Spinal cord (tissue), 10 donors: Measurements from ENCODE around the gene PDSS1. TPM values are rescaled to one million over a fixed set of nuclear protein-coding genes. Genes with fewer than 3 reads are reported as not detected.

Experiments used
- DNase-seq, 6 donors: peaks; one replicate each; pipeline versions ENCODE4 v3.0.0 to v3.0.0-alpha.2; 2013 to 2015; ENCODE audit warnings: low spot score in 6 of 6, low read depth in 4 of 6
- H3K27ac ChIP-seq: one replicate; pipeline ENCODE4 v1.5.1; 2013; ENCODE audit warnings: low read depth, low read length, control low read depth
- H3K27me3 ChIP-seq: one replicate; pipeline ENCODE4 v1.6.1; 2013; ENCODE audit warnings: low read length; ENCODE audit not compliant: control insufficient read depth, insufficient read depth
- H3K36me3 ChIP-seq: one replicate; pipeline ENCODE4 v1.6.1; 2013; ENCODE audit warnings: low read length; ENCODE audit not compliant: control insufficient read depth, insufficient read depth
- H3K4me1 ChIP-seq: one replicate; pipeline ENCODE4 v1.6.1; 2013; ENCODE audit warnings: low read length; ENCODE audit not compliant: control insufficient read depth, insufficient read depth
- H3K4me3 ChIP-seq: one replicate; pipeline ENCODE4 v1.5.1; 2013; ENCODE audit warnings: low read depth, low read length, control low read depth
- H3K9me3 ChIP-seq: one replicate; pipeline ENCODE4 v1.6.1; 2013; ENCODE audit warnings: low read length; ENCODE audit not compliant: control insufficient read depth, insufficient read depth
- WGBS: methylation state at CpG from one replicate; pipeline ENCODE4 v1.1.5; 2013; ENCODE audit warnings: missing lambda C conversion rate; ENCODE audit not compliant: insufficient coverage; 5-methylcytosine and 5-hydroxymethylcytosine counted together
- polyA plus RNA-seq, 2 donors: library from polyadenylated mRNA; unstranded; fragments of 120-200 nt; gene quantifications; one replicate each; pipeline ENCODE4 v1.2.1, GENCODE V29; 2013; ENCODE audit not compliant: insufficient read length in 2 of 2
- total RNA-seq, 2 donors: library from RNA; depleted of rRNA in 1 of 2; stranded (reverse); fragments of 120-200 nt in 1 of 2; fragments of >200 nt in 1 of 2; gene quantifications; one replicate each; pipeline versions ENCODE4 v1.2.3 to v1.2.4, GENCODE V29; 2013 to 2014
- donor health status: healthy.

Gene PDSS1
- total and polyA plus RNA-seq, 4 donors, result 10.1 to 17.5 (median 13.2) TPM

DNA sequence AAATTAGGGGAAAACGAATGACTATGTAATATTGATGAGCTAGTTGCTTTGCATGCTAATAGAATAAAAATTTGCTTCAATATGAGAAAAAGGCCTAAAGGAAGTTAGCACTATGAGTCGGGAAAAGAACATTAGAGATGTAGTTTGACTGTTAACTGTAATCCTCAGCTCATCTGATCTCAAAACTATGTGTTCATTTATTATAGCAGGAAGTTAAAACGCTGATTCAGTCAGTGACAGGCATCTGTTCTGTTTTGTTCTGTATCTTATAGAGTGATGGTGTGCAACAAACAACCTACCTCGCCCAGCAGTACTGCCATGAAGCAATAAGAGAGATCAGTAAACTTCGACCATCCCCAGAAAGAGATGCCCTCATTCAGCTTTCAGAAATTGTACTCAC lies 48.6 kb downstream of the PDSS1 start:
- Histone ChIP-seq H3K27ac (no peak overlapping the region), H3K9me3 (no peaks in the 10 kb centered on the region), H3K36me3 (peaks cover 23% of the 10 kb centered on the region), H3K4me3 (no peak overlapping the region), H3K27me3 (no peaks in the 10 kb centered on the region), H3K4me1 (no peaks in the 10 kb centered on the region)
- no peak for DNase-seq
- WGBS, result no CpG with 5 or more reads among the region's 5 CpGs

- Histone ChIP-seq H3K9me3 (no peaks in the 10 kb centered on the region), H3K27me3 (no peaks in the 10 kb centered on the region), H3K4me3 (no peak overlapping the region), H3K27ac (no peak overlapping the region), H3K36me3 (no peaks in the 10 kb centered on the region), H3K4me1 (no peaks in the 10 kb centered on the region)
- no CpG with 5 or more reads among the region's 4 CpGs for WGBS
- DNase-seq, result no peak
These were observed 58.0 kb downstream of the PDSS1 start for GRCh38 chr10:26755443-26755903.

GRCh38 chr10:26759008-26759407 lies 61.5 kb downstream of the PDSS1 start:
- no peak for DNase-seq
- H3K27ac ChIP-seq, result no peak overlapping the region
- whole genome bisulfite sequencing, result 17% methylated on average over 3 of the region's 4 CpGs

DNA sequence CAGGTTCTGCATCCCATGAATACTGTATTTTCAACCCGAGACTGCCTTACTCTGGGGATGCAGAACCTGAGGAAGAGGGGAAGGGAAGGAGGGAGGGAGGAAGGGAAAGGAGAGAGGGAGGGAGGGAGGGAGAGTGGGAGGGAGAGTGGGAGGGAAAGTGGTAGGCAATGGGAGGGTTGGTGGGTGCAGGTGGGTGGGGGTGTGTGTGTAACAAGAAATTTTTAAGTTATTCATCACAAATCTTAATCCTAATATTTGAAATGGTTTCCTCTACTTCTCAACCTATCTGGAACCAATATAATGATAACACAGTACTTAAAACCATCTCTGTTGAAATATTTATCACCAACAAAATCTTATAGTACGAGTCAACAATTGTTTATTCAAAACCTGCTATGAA lies 68.0 kb downstream of the PDSS1 start:
- H3K4me1 ChIP-seq, result no peaks in the 10 kb centered on the region
- H3K27ac ChIP-seq, result no peak overlapping the region
- DNase-seq, result no peak
- H3K4me3 ChIP-seq, result no peak overlapping the region
- no peaks in the 10 kb centered on the region for H3K9me3 ChIP-seq
- 100% methylated on average over 1 of the region's 2 CpGs for WGBS
- H3K27me3 ChIP-seq, result no peaks in the 10 kb centered on the region
- H3K36me3 ChIP-seq, result peaks cover 8% of the 10 kb centered on the region

More at GRCh38 chr10:26759008-26759407, 61.5 kb downstream of the PDSS1 start:
- H3K4me3 ChIP-seq, result no peak overlapping the region
- H3K9me3 ChIP-seq, result no peaks in the 10 kb centered on the region
- H3K27me3 ChIP-seq, result no peaks in the 10 kb centered on the region
- H3K36me3 ChIP-seq, result no peaks in the 10 kb centered on the region
- H3K4me1 ChIP-seq, result no peaks in the 10 kb centered on the region

- no CpG with 5 or more reads among the region's 4 CpGs for WGBS
- H3K36me3 ChIP-seq, result peaks cover 6% of the 10 kb centered on the region
- H3K27me3 ChIP-seq, result no peaks in the 10 kb centered on the region
- no peaks in the 10 kb centered on the region for H3K4me1 ChIP-seq
- H3K9me3 ChIP-seq, result no peaks in the 10 kb centered on the region
- DNase-seq, result no peak
- H3K4me3 ChIP-seq, result no peak overlapping the region
- H3K27ac ChIP-seq, result no peak overlapping the region
These were observed 72.6 kb downstream of the PDSS1 start for GRCh38 chr10:26770069-26770468.

- H3K36me3 ChIP-seq, result no peaks in the 10 kb centered on the region
- H3K4me3 ChIP-seq, result no peak overlapping the region
- no peaks in the 10 kb centered on the region for H3K27me3 ChIP-seq
- WGBS, result 93% methylated on average over 2 of the region's 2 CpGs
- no peak for DNase-seq
- no peaks in the 10 kb centered on the region for H3K9me3 ChIP-seq
- H3K4me1 ChIP-seq, result no peaks in the 10 kb centered on the region
- H3K27ac ChIP-seq, result no peak overlapping the region
These were observed 76.1 kb downstream of the PDSS1 start for GRCh38 chr10:26773633-26774032.

- no peaks in the 10 kb centered on the region for H3K36me3 ChIP-seq
- no peak overlapping the region for H3K27ac ChIP-seq
- H3K4me3 ChIP-seq, result no peak overlapping the region
- H3K9me3 ChIP-seq, result no peaks in the 10 kb centered on the region
- H3K4me1 ChIP-seq, result no peaks in the 10 kb centered on the region
- 100% methylated on average over 1 of the region's 1 CpG for WGBS
- peak in 1 of 6 donors; percentile 20 for DNase-seq
- H3K27me3 ChIP-seq, result no peaks in the 10 kb centered on the region
These were observed 78.8 kb downstream of the PDSS1 start for GRCh38 chr10:26776258-26776657.

GRCh38 chr10:26777686-26778085 lies 80.2 kb downstream of the PDSS1 start:
- no peak overlapping the region for H3K27ac ChIP-seq

DNA sequence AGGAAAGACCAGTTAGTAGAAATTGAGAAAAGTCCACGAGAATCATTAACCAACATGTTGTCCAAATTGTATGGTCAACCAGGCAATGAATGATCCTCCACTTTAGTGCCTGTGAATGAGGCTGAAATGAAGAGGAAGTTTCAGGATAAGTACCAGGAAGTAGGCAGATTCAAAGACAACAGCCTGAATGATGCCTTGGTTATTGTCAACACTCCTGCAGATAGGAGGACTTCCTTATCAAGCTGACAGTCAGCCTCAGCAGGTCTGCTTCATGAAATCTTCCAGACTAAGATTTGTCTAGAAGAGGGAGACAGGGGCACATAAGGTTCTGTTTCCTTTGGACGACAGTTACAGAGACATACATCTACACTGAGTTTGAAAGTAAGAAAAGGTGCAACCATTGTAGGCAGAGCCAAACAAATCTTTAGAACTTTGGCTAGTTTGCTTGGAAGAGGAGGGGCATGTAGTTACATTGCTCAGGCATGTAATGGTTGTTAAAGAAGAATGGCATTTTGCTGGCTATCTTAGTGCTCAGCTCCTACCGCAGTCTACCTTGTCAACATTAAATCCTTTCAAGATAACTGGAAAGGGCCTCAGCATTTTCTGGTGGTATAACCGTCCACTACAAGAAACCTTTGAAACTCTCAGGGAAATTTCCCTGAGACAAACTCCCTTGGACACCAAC lies 81.8 kb downstream of the PDSS1 start:
- Histone ChIP-seq H3K27ac (no peak overlapping the region), H3K4me1 (no peaks in the 10 kb centered on the region), H3K4me3 (no peak overlapping the region), H3K27me3 (no peaks in the 10 kb centered on the region), H3K36me3 (no peaks in the 10 kb centered on the region), H3K9me3 (no peaks in the 10 kb centered on the region)
- no CpG with 5 or more reads among the region's 4 CpGs for WGBS
- DNase-seq, result no peak

More at GRCh38 chr10:26777686-26778085, 80.2 kb downstream of the PDSS1 start:
- H3K4me1 ChIP-seq, result no peaks in the 10 kb centered on the region
- no peaks in the 10 kb centered on the region for H3K27me3 ChIP-seq
- H3K36me3 ChIP-seq, result no peaks in the 10 kb centered on the region
- no peak for DNase-seq
- no peak overlapping the region for H3K4me3 ChIP-seq
- no peaks in the 10 kb centered on the region for H3K9me3 ChIP-seq
- WGBS, result 80% methylated on average over 2 of the region's 2 CpGs

DNA sequence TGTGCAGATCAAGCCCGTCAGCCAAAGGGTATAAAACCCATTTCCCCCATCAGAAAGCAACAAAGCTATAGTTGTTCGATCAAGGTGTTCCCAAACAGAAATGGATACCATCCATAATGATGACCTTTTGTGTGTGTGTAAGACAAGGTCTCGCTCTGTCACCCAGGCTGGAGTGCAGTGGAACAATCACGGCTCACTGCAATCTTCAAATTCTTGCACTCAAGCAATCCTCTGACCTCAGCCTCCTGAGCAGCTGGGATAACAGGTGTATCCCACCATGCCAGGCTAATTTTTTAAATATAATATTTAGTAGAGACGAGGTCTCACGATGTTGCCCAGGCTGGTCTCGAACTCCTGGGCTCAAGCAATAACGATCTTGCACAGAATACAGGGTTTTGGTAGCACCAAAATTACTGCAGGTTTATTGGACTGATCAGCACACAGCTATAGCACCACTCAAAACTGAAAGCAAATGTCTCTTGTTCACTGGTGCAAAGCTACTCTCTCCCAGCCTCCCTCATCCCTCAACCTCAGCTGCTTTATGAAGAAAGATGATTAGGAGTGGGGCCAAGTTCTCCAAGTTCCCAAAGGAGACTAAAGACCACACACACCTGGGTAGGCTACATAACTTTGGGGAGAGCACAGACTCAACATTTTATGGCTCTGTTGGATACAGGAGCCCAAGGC lies 82.7 kb downstream of the PDSS1 start:
- Histone ChIP-seq H3K4me1 (no peaks in the 10 kb centered on the region), H3K4me3 (no peak overlapping the region), H3K36me3 (no peaks in the 10 kb centered on the region), H3K27ac (no peak overlapping the region), H3K9me3 (no peaks in the 10 kb centered on the region), H3K27me3 (no peaks in the 10 kb centered on the region)
- no peak for DNase-seq
- 100% methylated on average over 3 of the region's 8 CpGs for WGBS
